ENCODE data around the gene MANSC1. TPM values are rescaled to one million over a fixed set of nuclear protein-coding genes. Genes with fewer than 3 reads are reported as not detected.

MANSC1 gene
- total RNA-seq, 1 experiment from 2014 or later: 32.0 TPM

DNA sequence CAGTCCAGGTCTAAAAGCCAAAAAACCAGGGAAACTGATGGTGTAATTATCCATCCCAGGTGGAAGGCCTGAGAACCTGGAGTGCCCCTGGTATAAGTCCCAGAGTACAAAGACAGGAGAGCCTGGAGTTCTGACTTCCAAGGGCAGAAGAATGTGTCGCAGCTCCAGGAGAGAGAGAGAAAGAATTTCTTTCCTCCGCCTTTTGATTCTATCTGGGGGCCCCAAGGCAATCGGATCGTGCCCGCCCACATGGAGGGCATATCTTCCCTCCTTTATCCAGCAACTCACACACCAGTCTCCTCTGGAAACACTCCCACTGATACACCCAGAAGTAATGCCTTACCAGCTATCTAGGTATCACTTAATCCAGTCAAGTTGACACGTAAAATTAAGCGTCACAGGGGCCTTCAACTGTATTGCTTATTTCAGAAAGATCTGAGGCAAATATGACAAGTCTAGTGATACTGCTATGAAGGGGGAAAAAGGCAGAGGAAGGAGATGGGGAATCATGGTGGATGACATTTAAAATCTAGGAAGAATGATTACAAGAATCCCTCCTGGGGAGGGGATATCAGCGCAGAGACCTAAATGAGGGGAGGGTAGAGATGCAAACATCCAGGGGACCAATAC, 52.7 kb downstream of the MANSC1 start:
- POLR2A ChIA-PET (ENCODE audit: unreplicated experiment): no interaction called here
- TF ChIP-seq, protein P1, sequence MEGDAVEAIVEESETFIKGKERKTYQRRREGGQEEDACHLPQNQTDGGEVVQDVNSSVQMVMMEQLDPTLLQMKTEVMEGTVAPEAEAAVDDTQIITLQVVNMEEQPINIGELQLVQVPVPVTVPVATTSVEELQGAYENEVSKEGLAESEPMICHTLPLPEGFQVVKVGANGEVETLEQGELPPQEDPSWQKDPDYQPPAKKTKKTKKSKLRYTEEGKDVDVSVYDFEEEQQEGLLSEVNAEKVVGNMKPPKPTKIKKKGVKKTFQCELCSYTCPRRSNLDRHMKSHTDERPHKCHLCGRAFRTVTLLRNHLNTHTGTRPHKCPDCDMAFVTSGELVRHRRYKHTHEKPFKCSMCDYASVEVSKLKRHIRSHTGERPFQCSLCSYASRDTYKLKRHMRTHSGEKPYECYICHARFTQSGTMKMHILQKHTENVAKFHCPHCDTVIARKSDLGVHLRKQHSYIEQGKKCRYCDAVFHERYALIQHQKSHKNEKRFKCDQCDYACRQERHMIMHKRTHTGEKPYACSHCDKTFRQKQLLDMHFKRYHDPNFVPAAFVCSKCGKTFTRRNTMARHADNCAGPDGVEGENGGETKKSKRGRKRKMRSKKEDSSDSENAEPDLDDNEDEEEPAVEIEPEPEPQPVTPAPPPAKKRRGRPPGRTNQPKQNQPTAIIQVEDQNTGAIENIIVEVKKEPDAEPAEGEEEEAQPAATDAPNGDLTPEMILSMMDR (conservative IDR thresholded peaks at IDR 0.05): no peak
- no peak for TF ChIP-seq EZH2 (IDR thresholded peaks at IDR 0.05; ENCODE audit: low read depth)

DNA sequence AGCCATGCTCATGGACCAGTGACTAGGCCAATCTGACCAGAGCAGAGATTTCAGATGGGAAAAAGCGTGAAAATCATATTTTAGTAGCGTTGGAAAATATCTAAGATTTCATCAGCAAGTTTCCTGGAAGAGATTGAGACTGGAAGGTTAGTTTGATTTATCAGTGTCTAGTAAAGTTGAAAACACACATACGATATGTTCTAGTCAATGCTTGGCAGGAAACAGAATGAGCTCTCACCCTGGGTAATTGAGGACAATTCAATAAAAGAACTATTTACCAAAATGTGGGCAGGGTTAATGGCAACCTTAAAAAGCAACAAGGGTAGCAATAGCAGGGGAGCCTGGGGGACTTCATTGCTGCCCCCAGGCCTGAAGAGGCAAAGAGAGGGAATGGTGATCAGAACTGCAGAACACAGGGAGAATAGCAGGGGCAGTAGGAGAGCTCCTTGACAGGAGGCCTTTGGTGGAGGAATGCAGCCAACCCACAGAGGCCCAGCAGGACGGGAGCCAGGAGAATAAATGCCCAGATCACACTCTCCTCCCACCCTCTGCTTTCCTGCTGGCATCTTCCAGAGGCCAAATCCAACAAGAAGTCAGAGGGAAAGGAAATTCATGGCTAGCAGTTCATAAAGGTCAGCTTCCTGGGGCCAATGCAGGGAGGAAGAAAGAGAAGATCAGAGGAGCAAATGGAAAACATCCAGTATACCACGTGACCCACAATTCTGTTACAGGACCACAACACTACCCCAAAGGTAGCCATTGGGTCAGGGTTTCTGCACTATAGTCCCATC, 55.6 kb downstream of the MANSC1 start:
- Histone ChIP-seq H4K20me1 (ENCODE audit: insufficient read depth) (no peaks in the 10 kb centered on the region), H3K9me2 (ENCODE audit: insufficient read depth) (no peaks in the 10 kb centered on the region), H3K4me3 (no peak overlapping the region), H2AFZ (no peak overlapping the region), H3F3A (ENCODE audit: insufficient read depth, low read depth) (0 out of 2 replicates have a peak, but pooled peaks cover 4% of the 10 kb centered on the region), H3K36me3 (ENCODE audit: low read depth) (no peaks in the 10 kb centered on the region), H3K79me2 (ENCODE audit: low read depth) (no peaks in the 10 kb centered on the region), H3K27ac (no peak overlapping the region), H3K9me3 (ENCODE audit: insufficient read depth, low read depth) (no peaks in the 10 kb centered on the region), H3K27me3 (ENCODE audit: insufficient read depth, low read depth) (no peaks in the 10 kb centered on the region), H3K4me2 (no peak overlapping the region), H3K4me1 (replicated peaks; ENCODE audit: insufficient read depth) (no peaks in the 10 kb centered on the region)
- ChIA-PET POLR2A (ENCODE audit: unreplicated experiment) (no interaction called here), CTCF (no interaction called here)
- intact Hi-C loops (cut with micrococcal nuclease; ENCODE audit: unreplicated experiment): no loop called here
- no peak for DNase-seq
- TF ChIP-seq EZH2 (IDR thresholded peaks at IDR 0.05; ENCODE audit: low read depth): no peak
- TF ChIP-seq, protein P1 (conservative IDR thresholded peaks at IDR 0.05): no peak
- no TSS peak for BruUV-seq (replicated peaks)

More for the DNA sequence above, 52.7 kb downstream of the MANSC1 start:
- Histone ChIP-seq H3K4me3 (no peak overlapping the region), H3K36me3 (ENCODE audit: low read depth) (no peaks in the 10 kb centered on the region), H3K9me3 (ENCODE audit: insufficient read depth, low read depth) (no peaks in the 10 kb centered on the region), H3K9me2 (ENCODE audit: insufficient read depth) (no peaks in the 10 kb centered on the region), H3K4me2 (no peak overlapping the region), H3K27me3 (ENCODE audit: insufficient read depth, low read depth) (no peaks in the 10 kb centered on the region), H3K79me2 (ENCODE audit: low read depth) (no peaks in the 10 kb centered on the region), H3K27ac (no peak overlapping the region), H2AFZ (no peak overlapping the region), H4K20me1 (ENCODE audit: insufficient read depth) (no peaks in the 10 kb centered on the region), H3K4me1 (replicated peaks; ENCODE audit: insufficient read depth) (no peaks in the 10 kb centered on the region), H3F3A (ENCODE audit: insufficient read depth, low read depth) (no peaks in the 10 kb centered on the region)
- intact Hi-C loops (cut with micrococcal nuclease; ENCODE audit: unreplicated experiment): no loop called here
- no peak for DNase-seq
- BruUV-seq (replicated peaks): no TSS peak
- CTCF ChIA-PET: interaction anchor here (0.7 kb wide), 1 partner anchor 240 kb away, joined by 4 read pairs; no protein-coding TSS in a partner anchor

DNA sequence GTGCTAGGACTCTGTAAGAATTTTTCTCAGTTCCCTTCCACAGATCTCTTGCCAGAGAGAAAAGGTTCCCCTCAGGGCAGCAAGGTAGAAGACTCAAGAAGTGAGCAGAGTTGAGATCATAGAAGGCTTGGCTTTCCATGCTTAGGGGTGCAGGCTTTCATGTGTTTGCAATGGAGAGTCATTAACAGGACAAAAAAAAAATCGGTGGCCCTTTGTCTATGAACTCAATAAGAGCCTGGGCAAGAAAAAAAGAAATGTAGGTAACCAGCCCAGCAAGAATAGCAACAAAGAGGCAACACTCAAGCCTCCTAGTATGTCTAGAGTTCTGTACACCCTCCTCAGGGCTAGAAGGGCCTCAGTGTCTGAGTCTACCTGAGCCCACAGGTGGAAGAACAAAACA, 59.8 kb downstream of the MANSC1 start:
- BruUV-seq (replicated peaks): no TSS peak

More for the DNA sequence above, 59.8 kb downstream of the MANSC1 start:
- ChIA-PET POLR2A (ENCODE audit: unreplicated experiment) (no interaction called here), CTCF (no interaction called here)
- Histone ChIP-seq H3K79me2 (ENCODE audit: low read depth) (no peaks in the 10 kb centered on the region), H3K27ac (no peak overlapping the region), H2AFZ (no peak overlapping the region), H3K27me3 (ENCODE audit: insufficient read depth, low read depth) (no peaks in the 10 kb centered on the region), H3K9me3 (ENCODE audit: insufficient read depth, low read depth) (no peaks in the 10 kb centered on the region), H3F3A (ENCODE audit: insufficient read depth, low read depth) (0 out of 2 replicates have a peak, but pooled peaks cover 4% of the 10 kb centered on the region), H3K36me3 (ENCODE audit: low read depth) (no peaks in the 10 kb centered on the region), H3K9me2 (ENCODE audit: insufficient read depth) (no peaks in the 10 kb centered on the region), H3K4me1 (replicated peaks; ENCODE audit: insufficient read depth) (no peaks in the 10 kb centered on the region), H4K20me1 (ENCODE audit: insufficient read depth) (no peaks in the 10 kb centered on the region), H3K4me3 (no peak overlapping the region), H3K4me2 (no peak overlapping the region)
- TF ChIP-seq EZH2 (IDR thresholded peaks at IDR 0.05; ENCODE audit: low read depth): no peak
- TF ChIP-seq, protein P1 (conservative IDR thresholded peaks at IDR 0.05): no peak
- intact Hi-C loops (cut with micrococcal nuclease; ENCODE audit: unreplicated experiment): no loop called here
- no peak for DNase-seq

All from PC-9 (cell line).